K562 (cell line): ENCODE data around the gene PPP3CA. TPM values are rescaled to one million over a fixed set of nuclear protein-coding genes. Genes with fewer than 3 reads are reported as not detected.

ENCODE experiments used
- BDP1 ChIP-seq: IDR thresholded peaks from 3 replicates; pipeline ENCODE4 v1.6.1; 2011; ENCODE audit not compliant: insufficient read length, insufficient read depth
- HMG20B ChIP-seq: fragments of 250-450 bp; sonication (Bioruptor Pico); IDR thresholded peaks from 2 replicates; pipeline ENCODE4 v1.5.0; 2021; ENCODE audit warnings: mild to moderate bottlenecking
- NFXL1 ChIP-seq: fragments of 450-650 bp; formaldehyde crosslinking; IDR thresholded peaks from 2 replicates; pipeline ENCODE4 v1.4.0; 2021; ENCODE audit warnings: mild to moderate bottlenecking
- SNIP1 ChIP-seq: fragments of 450-650 bp; IDR thresholded peaks from 2 replicates; pipeline ENCODE4 v1.7.1; 2017; ENCODE audit warnings: low read depth, mild to moderate bottlenecking
- SOX6 ChIP-seq: fragments of 450-650 bp; IDR thresholded peaks from 2 replicates; pipeline ENCODE4 v1.6.1; 2014; ENCODE audit warnings: mild to moderate bottlenecking
- TAL1 ChIP-seq: fragments of 450-650 bp; IDR thresholded peaks from 2 replicates; pipeline ENCODE4 v1.6.1; 2016; ENCODE audit warnings: mild to moderate bottlenecking
- THRAP3 ChIP-seq: fragments of 450-650 bp; IDR thresholded peaks from 2 replicates; pipeline ENCODE4 v1.6.1; 2016; ENCODE audit warnings: mild to moderate bottlenecking, inconsistent platforms, borderline replicate concordance
- ZBTB40 ChIP-seq, 2 experiments: fragments of 450-650 bp in 1 of 2; sonication (generic) in 1 of 2; formaldehyde crosslinking in 1 of 2; IDR thresholded peaks; 2 replicates each; pipeline versions ENCODE4 v1.7.1 to v1.9.0; 2016 to 2022; ENCODE audit warnings: inconsistent platforms in 1 of 2, mild to moderate bottlenecking in 1 of 2, missing genetic modification reagents in 1 of 2
- ZNF23 ChIP-seq: fragments of 250-450 bp; sonication (Bioruptor Pico); IDR thresholded peaks from 2 replicates; pipeline ENCODE4 v1.4.0; 2020; ENCODE audit warnings: mild to moderate bottlenecking
- polyA plus RNA-seq, 8 experiments: library from polyadenylated mRNA; depleted of rRNA in 4 of 8; stranded (reverse) in 5 of 8; unstranded in 3 of 8; fragments of >200 nt; fragmentation: Nextera tagmentation in 2 of 8; fragmentation: Illumina TruSeq in 1 of 8; extraction: Ambion mirVana in 2 of 8; extraction: Trizol in 1 of 8; gene quantifications; 2 replicates each; pipeline versions ENCODE4 v1.2.1 to v1.2.3, GENCODE V29; 2011 to 2014; ENCODE audit warnings: inconsistent platforms in 1 of 8, missing spikeins in 1 of 8
- total RNA-seq, 7 experiments: library from RNA; depleted of rRNA in 6 of 7; stranded (reverse); fragments of >200 nt in 6 of 7; fragmentation: Illumina TruSeq in 2 of 7; extraction: Trizol in 2 of 7; gene quantifications; 2 replicates each; pipeline versions ENCODE4 v1.2.1 to v1.2.3, GENCODE V29; 2011 to 2021; ENCODE audit warnings: low replicate concordance in 1 of 7

Gene PPP3CA
- total and polyA plus RNA-seq, 9 of the 15 experiments (the other 6 are each of a cell fraction or from before 2014, with no cell fraction given), result 0.94 to 3.2 (median 1.6) TPM

GRCh38 chr4:101218346-101218745, 129.0 kb downstream of the PPP3CA start (continued):
- no peak for TF ChIP-seq ZBTB40 (IDR thresholded peaks at IDR 0.05)
- TF ChIP-seq ZBTB40 (CRISPR knock-in tag; IDR thresholded peaks at IDR 0.05), result no peak
- no peak for TF ChIP-seq BDP1
- TF ChIP-seq ZNF23, result no peak
- TF ChIP-seq THRAP3, result no peak
- no peak for TF ChIP-seq HMG20B (CRISPR knock-in tag)
- no peak for TF ChIP-seq SNIP1
- TF ChIP-seq SOX6, result no peak
- TF ChIP-seq TAL1, result no peak
- TF ChIP-seq NFXL1 (CRISPR knock-in tag), result no peak
